SU-DHL-6 (cell line): ENCODE measurements around the gene WNT3.

ENCODE experiments used
- H2AFZ ChIP-seq: fragments of 200-600 bp; sonication (generic); 2 replicates; pipeline ENCODE4 v1.6.1; 2014; ENCODE audit warnings: low read depth, mild to moderate bottlenecking, moderate library complexity, mixed read lengths, antibody characterized with exemption, low read length; ENCODE audit not compliant: severe bottlenecking
- H3F3A ChIP-seq: fragments of 200-600 bp; shearing (Covaris generic); 2 replicates; pipeline ENCODE4 v1.6.0; 2016; ENCODE audit warnings: antibody characterized with exemption, mild to moderate bottlenecking; ENCODE audit not compliant: insufficient read depth
- H3K27ac ChIP-seq: fragments of 200-600 bp; sonication (generic); 2 replicates; pipeline ENCODE4 v1.5.1; 2016; ENCODE audit warnings: low read depth, mild to moderate bottlenecking, low read length, moderate library complexity, mixed read lengths
- H3K27me3 ChIP-seq: fragments of 200-600 bp; sonication (generic), shearing (Covaris generic); 2 replicates; pipeline ENCODE4 v1.6.0; 2014; ENCODE audit warnings: mild to moderate bottlenecking, low read length
- H3K36me3 ChIP-seq: fragments of 200-600 bp; sonication (generic); 2 replicates; pipeline ENCODE4 v1.6.1; 2014; ENCODE audit warnings: mild to moderate bottlenecking, low read length, mixed read lengths
- H3K4me2 ChIP-seq: fragments of 300-600, 200-600 bp; shearing (Covaris generic), sonication (generic); 2 replicates; pipeline ENCODE4 v1.6.0; 2014; ENCODE audit warnings: low read length, low read depth, mild to moderate bottlenecking; ENCODE audit not compliant: poor library complexity, severe bottlenecking
- H3K4me3 ChIP-seq: fragments of 200-600 bp; sonication (generic); 2 replicates; pipeline ENCODE4 v1.5.1; 2014; ENCODE audit warnings: antibody characterized with exemption, low read length, mild to moderate bottlenecking, mixed read lengths; ENCODE audit not compliant: insufficient read depth, poor library complexity, severe bottlenecking
- H3K79me2 ChIP-seq: fragments of 200-600 bp; sonication (generic); 2 replicates; pipeline ENCODE4 v1.6.1; 2014; ENCODE audit warnings: mild to moderate bottlenecking, low read length, moderate library complexity; ENCODE audit not compliant: insufficient read depth
- H3K9ac ChIP-seq: fragments of 200-600 bp; sonication (generic); 2 replicates; pipeline ENCODE4 v1.7.0; 2014; ENCODE audit warnings: mild to moderate bottlenecking, low read length
- H3K9me2 ChIP-seq: fragments of 200-600 bp; sonication (generic); replicated peaks from 2 replicates; pipeline ENCODE4 v1.6.1; 2014; ENCODE audit warnings: low read length; ENCODE audit not compliant: insufficient read depth
- H3K9me3 ChIP-seq: fragments of 200-600 bp; sonication (generic); 2 replicates; pipeline ENCODE4 v1.6.1; 2014; ENCODE audit warnings: low read length, mixed read lengths; ENCODE audit not compliant: insufficient read depth
- H4K20me1 ChIP-seq: fragments of 200-600 bp; sonication (generic); 2 replicates; pipeline ENCODE4 v1.6.1; 2014; ENCODE audit warnings: low read depth, mild to moderate bottlenecking, antibody characterized with exemption, low read length, moderate library complexity, mixed read lengths
- EZH2phosphoT487 ChIP-seq: fragments of 200-600 bp; sonication (generic), shearing (Covaris generic); conservative IDR thresholded peaks from 2 replicates; pipeline ENCODE4 v1.6.1; 2018; ENCODE audit warnings: mild to moderate bottlenecking, antibody characterized with exemption, low read length, moderate library complexity, mixed read lengths
- TF ChIP-seq, protein P1 (sequence below): fragments of 200-600 bp; sonication (generic); IDR thresholded peaks from one replicate; pipeline ENCODE4 v1.5.1; 2017; ENCODE audit warnings: antibody characterized with exemption, mild to moderate bottlenecking, low read length, moderate library complexity; ENCODE audit not compliant: insufficient read depth, poor library complexity, severe bottlenecking

The WNT3 gene

GRCh38 chr17:46791531-46791930 is 27.0 kb downstream of the WNT3 start:
- Histone ChIP-seq H3K9me3 (no peaks in the 10 kb centered on the region), H3K4me3 (no peak overlapping the region), H3K36me3 (no peaks in the 10 kb centered on the region), H3K79me2 (no peaks in the 10 kb centered on the region), H3K9ac (no peak overlapping the region), H4K20me1 (no peaks in the 10 kb centered on the region), H3K27ac (no peak overlapping the region), H3K9me2 (no peaks in the 10 kb centered on the region), H3K27me3 (0 out of 2 replicates have a peak, but pooled peaks cover 3% of the 10 kb centered on the region), H3F3A (no peaks in the 10 kb centered on the region), H3K4me2 (no peak overlapping the region), H2AFZ (no peak overlapping the region)
- no peak for TF ChIP-seq EZH2phosphoT487
- TF ChIP-seq, protein P1, sequence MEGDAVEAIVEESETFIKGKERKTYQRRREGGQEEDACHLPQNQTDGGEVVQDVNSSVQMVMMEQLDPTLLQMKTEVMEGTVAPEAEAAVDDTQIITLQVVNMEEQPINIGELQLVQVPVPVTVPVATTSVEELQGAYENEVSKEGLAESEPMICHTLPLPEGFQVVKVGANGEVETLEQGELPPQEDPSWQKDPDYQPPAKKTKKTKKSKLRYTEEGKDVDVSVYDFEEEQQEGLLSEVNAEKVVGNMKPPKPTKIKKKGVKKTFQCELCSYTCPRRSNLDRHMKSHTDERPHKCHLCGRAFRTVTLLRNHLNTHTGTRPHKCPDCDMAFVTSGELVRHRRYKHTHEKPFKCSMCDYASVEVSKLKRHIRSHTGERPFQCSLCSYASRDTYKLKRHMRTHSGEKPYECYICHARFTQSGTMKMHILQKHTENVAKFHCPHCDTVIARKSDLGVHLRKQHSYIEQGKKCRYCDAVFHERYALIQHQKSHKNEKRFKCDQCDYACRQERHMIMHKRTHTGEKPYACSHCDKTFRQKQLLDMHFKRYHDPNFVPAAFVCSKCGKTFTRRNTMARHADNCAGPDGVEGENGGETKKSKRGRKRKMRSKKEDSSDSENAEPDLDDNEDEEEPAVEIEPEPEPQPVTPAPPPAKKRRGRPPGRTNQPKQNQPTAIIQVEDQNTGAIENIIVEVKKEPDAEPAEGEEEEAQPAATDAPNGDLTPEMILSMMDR: no peak

- no peak overlapping the region for H3K27ac ChIP-seq
- no peaks in the 10 kb centered on the region for H3K9me2 ChIP-seq
- no peak overlapping the region for H3K4me2 ChIP-seq
- no peaks in the 10 kb centered on the region for H4K20me1 ChIP-seq
- no peaks in the 10 kb centered on the region for H3K9me3 ChIP-seq
- no peaks in the 10 kb centered on the region for H3K79me2 ChIP-seq
- H3K27me3 ChIP-seq: 0 out of 2 replicates have a peak, but pooled peaks cover 3% of the 10 kb centered on the region
- TF ChIP-seq, protein P1: no peak
- no peak for TF ChIP-seq EZH2phosphoT487
- no peak overlapping the region for H3K4me3 ChIP-seq
- no peaks in the 10 kb centered on the region for H3F3A ChIP-seq
- H2AFZ ChIP-seq: no peak overlapping the region
- no peak overlapping the region for H3K9ac ChIP-seq
- H3K36me3 ChIP-seq: no peaks in the 10 kb centered on the region
These were observed 28.3 kb downstream of the WNT3 start for GRCh38 chr17:46790216-46790615.

- H3K9me2 ChIP-seq: no peaks in the 10 kb centered on the region
- no peak for TF ChIP-seq EZH2phosphoT487
- TF ChIP-seq, protein P1: no peak
- H3K9ac ChIP-seq: no peak overlapping the region
- 0 out of 2 replicates have a peak, but pooled peaks cover 3% of the 10 kb centered on the region for H3K27me3 ChIP-seq
- H3K27ac ChIP-seq: no peak overlapping the region
- no peak overlapping the region for H3K4me3 ChIP-seq
- no peaks in the 10 kb centered on the region for H3K9me3 ChIP-seq
- H3K4me2 ChIP-seq: no peak overlapping the region
- no peaks in the 10 kb centered on the region for H3K36me3 ChIP-seq
- H3K79me2 ChIP-seq: no peaks in the 10 kb centered on the region
- H3F3A ChIP-seq: no peaks in the 10 kb centered on the region
- no peaks in the 10 kb centered on the region for H4K20me1 ChIP-seq
- no peak overlapping the region for H2AFZ ChIP-seq
These were observed 28.9 kb downstream of the WNT3 start for GRCh38 chr17:46789610-46790009.
